CD4-positive, alpha-beta T cell (primary cell): ENCODE results near the gene GSG1L. TPM values are rescaled to one million over a fixed set of nuclear protein-coding genes. Genes with fewer than 3 reads are reported as not detected.

Experiments
- ATAC-seq: fragments of 200-7000 bp; cut with Tn5 transposase; one replicate; pipeline ENCODE4 v1.10.0; 2022; ENCODE audit warnings: mild to moderate bottlenecking; ENCODE audit not compliant: poor library complexity
- CTCF ChIA-PET: fragments of 350-600 bp; sonication (Branson Sonifier 250); formaldehyde crosslinking; loops from one replicate; lab custom pipeline; 2021; ENCODE audit warnings: antibody characterized with exemption, inconsistent platforms; lab: Charles Lee
- POLR2A ChIA-PET: fragments of 350-600 bp; sonication (Branson Sonifier 250); formaldehyde crosslinking; loops from one replicate; lab custom pipeline; 2021; ENCODE audit warnings: antibody characterized with exemption, inconsistent platforms; lab: Charles Lee
- DNase-seq, 14 experiments: peaks; one replicate each; pipeline ENCODE4 v3.0.0-alpha.2; 2013 to 2020; ENCODE audit warnings: mixed read lengths in 2 of 14
- H3K27ac ChIP-seq, 2 donors: one replicate each; pipeline versions ENCODE4 v1.5.1 to v1.7.0; 2013; ENCODE audit warnings: low read length in 2 of 2, low read depth in 1 of 2, mild to moderate bottlenecking in 1 of 2
- H3K27me3 ChIP-seq, 2 experiments: 1 replicate in 1 of 2; 2 replicates in 1 of 2; pipeline versions ENCODE4 v1.6.1 to v1.7.0; 2013; ENCODE audit warnings: low read length in 2 of 2, control low read depth in 1 of 2, mild to moderate bottlenecking in 1 of 2, moderate library complexity in 1 of 2; ENCODE audit not compliant: insufficient read depth in 2 of 2, control insufficient read depth in 1 of 2
- H3K36me3 ChIP-seq: one replicate; pipeline ENCODE4 v1.6.1; 2013; ENCODE audit warnings: low read length, control low read depth; ENCODE audit not compliant: insufficient read depth
- H3K4me1 ChIP-seq: one replicate; pipeline ENCODE4 v1.6.1; 2013; ENCODE audit warnings: low read length, control low read depth; ENCODE audit not compliant: insufficient read depth
- H3K4me3 ChIP-seq: one replicate; pipeline ENCODE4 v1.5.1; 2013; ENCODE audit warnings: mild to moderate bottlenecking, low read length, moderate library complexity
- H3K9me3 ChIP-seq, 2 experiments: 1 replicate in 1 of 2; 2 replicates in 1 of 2; pipeline versions ENCODE4 v1.6.1 to v1.7.0; 2013; ENCODE audit warnings: low read length in 2 of 2, mild to moderate bottlenecking in 2 of 2, control low read depth in 1 of 2, moderate library complexity in 1 of 2; ENCODE audit not compliant: control insufficient read depth in 1 of 2, insufficient read depth in 1 of 2
- H3K27ac Mint-ChIP-seq: one replicate; pipeline ENCODE4 v1.8.0; 2020; ENCODE audit warnings: mixed read lengths
- H3K27me3 Mint-ChIP-seq: one replicate; pipeline ENCODE4 v1.8.0; 2021; ENCODE audit warnings: mixed read lengths
- H3K36me3 Mint-ChIP-seq: one replicate; pipeline ENCODE4 v1.8.0; 2021; ENCODE audit warnings: low read depth, mixed read lengths
- H3K4me1 Mint-ChIP-seq: one replicate; pipeline ENCODE4 v1.8.0; 2021; ENCODE audit warnings: low read depth, mixed read lengths
- H3K4me3 Mint-ChIP-seq: one replicate; pipeline ENCODE4 v1.8.0; 2020; ENCODE audit warnings: mild to moderate bottlenecking, mixed read lengths
- H3K9me3 Mint-ChIP-seq: one replicate; pipeline ENCODE4 v1.8.0; 2020; ENCODE audit warnings: mixed read lengths
- intact Hi-C, 2 experiments: fragments of 100-400 bp; cut with DNase I in 1 of 2; cut with micrococcal nuclease in 1 of 2; formaldehyde crosslinking; loops; one replicate each; pipeline versions ENCODE4 v1.15.1 to v1.9.0; 2023 to 2025; cut with DNase I, micrococcal nuclease
- total RNA-seq, 174 experiments: library from RNA in 2 of 174; stranded (reverse) in 2 of 174; gene quantifications; one replicate each; pipeline ENCODE4 v1.2.3 and lab custom pipeline; 2021 to 2026
- TF ChIP-seq, protein P1 (sequence below): fragments of 200-600 bp; IDR thresholded peaks from one replicate; pipeline ENCODE4 v1.8.0; 2022; ENCODE audit warnings: antibody characterized with exemption, mild to moderate bottlenecking

Gene GSG1L
- total RNA-seq, 2 experiments from 2014 or later: not detected

DNA sequence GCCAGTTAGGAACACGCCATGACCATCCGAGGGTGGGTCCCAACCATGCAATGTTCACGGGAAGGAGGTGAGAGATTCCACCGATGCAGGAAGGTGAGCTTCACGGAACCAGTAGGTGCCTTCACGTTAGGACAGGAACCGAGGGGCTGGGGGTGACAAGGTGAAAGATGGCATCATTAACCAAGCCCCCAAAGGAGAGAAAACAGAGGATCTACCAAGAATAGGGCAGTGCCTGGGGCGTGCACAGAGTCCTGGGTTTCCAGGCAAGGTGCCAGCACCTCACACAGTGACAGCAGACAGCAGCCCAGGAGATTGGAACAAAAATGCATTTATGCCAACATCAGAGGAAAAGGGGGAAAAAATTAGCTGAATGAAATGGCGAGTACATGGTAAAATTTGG, 137.9 kb downstream of the GSG1L start:
- TF ChIP-seq, protein P1, sequence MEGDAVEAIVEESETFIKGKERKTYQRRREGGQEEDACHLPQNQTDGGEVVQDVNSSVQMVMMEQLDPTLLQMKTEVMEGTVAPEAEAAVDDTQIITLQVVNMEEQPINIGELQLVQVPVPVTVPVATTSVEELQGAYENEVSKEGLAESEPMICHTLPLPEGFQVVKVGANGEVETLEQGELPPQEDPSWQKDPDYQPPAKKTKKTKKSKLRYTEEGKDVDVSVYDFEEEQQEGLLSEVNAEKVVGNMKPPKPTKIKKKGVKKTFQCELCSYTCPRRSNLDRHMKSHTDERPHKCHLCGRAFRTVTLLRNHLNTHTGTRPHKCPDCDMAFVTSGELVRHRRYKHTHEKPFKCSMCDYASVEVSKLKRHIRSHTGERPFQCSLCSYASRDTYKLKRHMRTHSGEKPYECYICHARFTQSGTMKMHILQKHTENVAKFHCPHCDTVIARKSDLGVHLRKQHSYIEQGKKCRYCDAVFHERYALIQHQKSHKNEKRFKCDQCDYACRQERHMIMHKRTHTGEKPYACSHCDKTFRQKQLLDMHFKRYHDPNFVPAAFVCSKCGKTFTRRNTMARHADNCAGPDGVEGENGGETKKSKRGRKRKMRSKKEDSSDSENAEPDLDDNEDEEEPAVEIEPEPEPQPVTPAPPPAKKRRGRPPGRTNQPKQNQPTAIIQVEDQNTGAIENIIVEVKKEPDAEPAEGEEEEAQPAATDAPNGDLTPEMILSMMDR: no peak
- H3K36me3 ChIP-seq: no peaks in the 10 kb centered on the region
- H3K9me3 Mint-ChIP-seq: no peaks in the 10 kb centered on the region
- H3K4me1 ChIP-seq: no peaks in the 10 kb centered on the region
- H3K9me3 ChIP-seq: peaks cover 0 to 5% of the 10 kb centered on the region in 2 experiments
- H3K27ac ChIP-seq: no peak overlapping the region
- DNase-seq (no peak), ATAC-seq (no peak)
- ChIA-PET POLR2A (no interaction called here), CTCF (no interaction called here)
- peaks cover 1 to 18% of the 10 kb centered on the region in 2 experiments for H3K27me3 ChIP-seq
- no peak overlapping the region for H3K4me3 Mint-ChIP-seq
- H3K27ac Mint-ChIP-seq: no peak overlapping the region
- intact Hi-C loops: no loop called here
- no peaks in the 10 kb centered on the region for H3K4me1 Mint-ChIP-seq
- no peak overlapping the region for H3K4me3 ChIP-seq
- H3K27me3 Mint-ChIP-seq: peaks cover 71% of the 10 kb centered on the region
- no peaks in the 10 kb centered on the region for H3K36me3 Mint-ChIP-seq

GRCh38 chr16:27924411-27925118, 138.9 kb downstream of the GSG1L start:
- ChIA-PET POLR2A (no interaction called here), CTCF (no interaction called here)
- Histone ChIP-seq H3K27me3 (peaks cover 7 to 14% of the 10 kb centered on the region in 2 experiments), H3K4me1 (no peaks in the 10 kb centered on the region), H3K9me3 (peaks cover 0 to 9% of the 10 kb centered on the region in 2 experiments), H3K36me3 (no peaks in the 10 kb centered on the region), H3K4me3 (no peak overlapping the region), H3K27ac (no peak overlapping the region)
- TF ChIP-seq, protein P1: no peak
- peaks cover 71% of the 10 kb centered on the region for H3K27me3 Mint-ChIP-seq
- ATAC-seq (no peak), DNase-seq (no peak)
- H3K36me3 Mint-ChIP-seq: no peaks in the 10 kb centered on the region
- H3K27ac Mint-ChIP-seq: no peak overlapping the region
- H3K9me3 Mint-ChIP-seq: no peaks in the 10 kb centered on the region
- no peak overlapping the region for H3K4me3 Mint-ChIP-seq
- H3K4me1 Mint-ChIP-seq: no peaks in the 10 kb centered on the region
- intact Hi-C loops: no loop called here

DNA sequence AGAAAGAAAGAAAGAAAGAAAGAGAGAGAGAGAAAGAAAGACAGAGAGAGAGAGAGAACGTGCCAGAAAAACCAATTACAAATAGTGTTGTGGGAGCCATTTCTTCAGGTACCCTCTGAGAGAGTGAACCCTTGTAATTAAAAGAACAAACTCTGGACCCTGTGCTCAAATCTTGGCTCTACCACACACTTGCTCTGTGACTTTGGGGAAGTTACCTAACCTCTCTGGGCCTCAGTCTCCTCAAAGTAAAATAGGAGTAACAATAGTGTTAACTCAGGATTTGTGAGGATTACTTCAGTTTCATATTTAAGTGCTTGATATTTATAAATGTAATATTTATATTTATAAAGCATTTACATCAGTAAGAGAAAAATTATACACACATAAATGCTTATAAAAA, 139.8 kb downstream of the GSG1L start:
- Mint-ChIP-seq H3K36me3 (no peaks in the 10 kb centered on the region), H3K27ac (no peak overlapping the region), H3K27me3 (peaks cover 78% of the 10 kb centered on the region), H3K9me3 (no peaks in the 10 kb centered on the region), H3K4me3 (no peak overlapping the region), H3K4me1 (no peaks in the 10 kb centered on the region)
- ChIA-PET CTCF (no interaction called here), POLR2A (no interaction called here)
- no peak overlapping the region for H3K27ac ChIP-seq
- intact Hi-C loops: no loop called here
- no peaks in the 10 kb centered on the region for H3K4me1 ChIP-seq
- H3K9me3 ChIP-seq: peaks cover 0 to 9% of the 10 kb centered on the region in 2 experiments
- peaks cover 8 to 18% of the 10 kb centered on the region in 2 experiments for H3K27me3 ChIP-seq
- DNase-seq: no peak
- H3K36me3 ChIP-seq: no peaks in the 10 kb centered on the region
- TF ChIP-seq, protein P1: no peak
- no peak overlapping the region for H3K4me3 ChIP-seq
- ATAC-seq: no peak
